GM12874 (cell line): ENCODE data around the gene QSOX1.

ENCODE experiments used
- CTCF ChIP-seq: IDR thresholded peaks from 2 replicates; pipeline ENCODE4 v1.5.1; 2011; ENCODE audit warnings: low read depth, mild to moderate bottlenecking, control low read depth, low read length, moderate library complexity; ENCODE audit not compliant: insufficient read depth

The QSOX1 gene

GRCh38 chr1:180137776-180138175 is 16.9 kb upstream of the QSOX1 start:
- TF ChIP-seq CTCF: no peak

GRCh38 chr1:180141381-180141934 is 13.2 kb upstream of the QSOX1 start:
- TF ChIP-seq CTCF: no peak

- no peak for TF ChIP-seq CTCF
These were observed 11.3 kb upstream of the QSOX1 start for GRCh38 chr1:180143359-180143758.

GRCh38 chr1:180144659-180145357 is 9.9 kb upstream of the QSOX1 start:
- TF ChIP-seq CTCF: no peak

- no peak for TF ChIP-seq CTCF
These were observed 9.2 kb upstream of the QSOX1 start for GRCh38 chr1:180145446-180145845.

- TF ChIP-seq CTCF: no peak
These were observed 3.7 kb upstream of the QSOX1 start for GRCh38 chr1:180150982-180151381.

GRCh38 chr1:180151508-180151907 is 3.2 kb upstream of the QSOX1 start:
- TF ChIP-seq CTCF: no peak
